Cerebellar nuclear complex (tissue), 1 donor: Measurements from ENCODE around the gene GSN.

Experiments used
- DNase-seq, 2 experiments: peaks; one replicate each; lab custom pipeline; 2025; lab: John Stamatoyannopoulos, UW

GSN gene

GRCh38 chr9:121353241-121354061 is 85.5 kb downstream of the GSN start:
- no peak for DNase-seq

DNA sequence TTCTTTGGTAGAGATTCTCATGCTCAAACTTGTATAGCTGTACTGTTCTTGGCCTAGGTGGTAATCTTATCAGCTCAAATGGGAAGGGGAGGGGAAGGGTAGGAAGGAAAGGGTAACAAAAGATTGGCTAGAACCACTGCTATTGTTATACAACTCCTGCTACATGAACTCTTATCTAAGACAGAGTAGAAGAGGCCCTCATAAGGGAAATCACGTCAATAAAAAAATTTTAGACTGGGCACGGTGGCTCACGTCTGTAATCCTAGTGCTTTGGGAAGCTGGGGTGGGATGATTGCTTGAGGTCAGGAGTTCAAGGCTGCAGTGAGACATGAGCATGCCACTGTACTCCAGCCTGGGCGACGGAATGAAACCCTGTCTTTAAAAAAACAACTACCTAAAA is 86.2 kb downstream of the GSN start:
- DNase-seq: no peak

DNA sequence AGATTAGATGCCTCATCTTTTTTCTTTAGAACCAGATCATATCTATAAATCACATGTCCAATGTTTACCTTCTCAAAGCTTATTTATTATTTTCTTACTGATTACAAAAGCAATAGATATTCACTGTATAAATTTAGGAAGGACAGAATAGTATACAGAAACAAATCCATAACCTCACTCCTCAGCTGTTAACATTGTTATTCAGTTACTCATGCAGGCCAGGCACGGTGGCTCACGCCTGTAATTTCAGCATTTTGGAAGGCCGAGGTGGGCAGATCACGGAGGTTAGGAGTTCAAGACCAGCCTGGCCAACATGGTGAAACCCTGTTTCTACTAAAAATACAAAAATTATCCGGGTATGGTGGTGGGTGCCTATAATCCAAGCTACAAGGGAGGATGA is 86.8 kb downstream of the GSN start:
- no peak for DNase-seq

GRCh38 chr9:121357011-121357410 is 89.0 kb downstream of the GSN start:
- no peak for DNase-seq

DNA sequence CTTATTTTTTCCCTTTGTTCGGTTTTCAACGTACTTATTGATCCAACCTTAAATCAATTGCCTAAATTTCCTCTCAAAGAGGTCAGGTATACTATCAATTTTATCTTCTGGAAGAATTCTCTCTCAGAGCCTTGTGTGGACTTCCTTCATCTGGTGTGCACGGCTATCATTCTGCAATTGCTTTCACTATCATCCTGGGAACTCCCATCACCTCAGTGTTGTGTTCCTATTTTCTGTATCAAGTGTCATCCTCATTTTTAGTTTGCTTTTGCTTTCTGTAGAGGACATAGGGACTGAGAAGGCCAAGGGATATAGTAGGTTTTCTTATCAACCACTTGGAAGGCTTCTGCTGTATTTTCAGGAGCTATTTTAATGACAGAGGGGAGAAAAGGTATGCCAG is 90.8 kb downstream of the GSN start:
- DNase-seq: no peak

GRCh38 chr9:121359351-121360294 is 91.7 kb downstream of the GSN start:
- DNase-seq: no peak

DNA sequence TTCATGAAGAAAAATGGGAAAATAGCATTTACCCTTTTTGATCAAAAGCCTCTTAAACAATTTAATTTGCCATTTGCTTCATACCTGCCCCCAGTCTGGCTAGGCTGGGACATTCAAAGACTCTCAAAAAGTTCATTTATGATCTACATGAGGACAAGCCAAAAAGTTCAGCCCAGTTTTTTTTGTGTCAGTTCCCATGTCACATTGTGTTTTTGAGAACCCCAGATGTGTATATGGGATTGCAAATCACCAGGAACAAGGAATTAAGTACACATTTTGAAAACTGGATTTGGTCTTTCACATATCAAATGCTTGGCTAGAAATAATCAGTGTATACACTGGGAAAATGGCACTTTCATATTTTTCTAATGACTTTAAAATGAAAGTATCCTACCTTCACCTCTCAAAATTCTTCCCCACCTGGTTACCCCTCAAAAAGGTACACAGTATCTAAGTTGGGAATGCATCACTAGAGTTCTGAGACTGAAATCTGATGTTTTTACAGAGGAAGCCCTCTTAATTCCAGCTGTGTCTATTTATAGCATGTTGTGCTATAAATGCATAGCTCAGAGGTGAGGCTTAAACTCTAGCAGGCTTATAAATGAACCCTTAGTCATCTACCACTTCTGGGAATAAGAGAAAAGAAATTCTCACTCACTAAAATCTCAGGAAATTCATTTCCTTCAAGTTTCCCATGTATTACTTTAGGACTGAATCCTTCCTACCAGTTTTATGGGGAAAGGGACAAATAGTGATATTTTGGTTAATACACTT is 92.8 kb downstream of the GSN start:
- no peak for DNase-seq

DNA sequence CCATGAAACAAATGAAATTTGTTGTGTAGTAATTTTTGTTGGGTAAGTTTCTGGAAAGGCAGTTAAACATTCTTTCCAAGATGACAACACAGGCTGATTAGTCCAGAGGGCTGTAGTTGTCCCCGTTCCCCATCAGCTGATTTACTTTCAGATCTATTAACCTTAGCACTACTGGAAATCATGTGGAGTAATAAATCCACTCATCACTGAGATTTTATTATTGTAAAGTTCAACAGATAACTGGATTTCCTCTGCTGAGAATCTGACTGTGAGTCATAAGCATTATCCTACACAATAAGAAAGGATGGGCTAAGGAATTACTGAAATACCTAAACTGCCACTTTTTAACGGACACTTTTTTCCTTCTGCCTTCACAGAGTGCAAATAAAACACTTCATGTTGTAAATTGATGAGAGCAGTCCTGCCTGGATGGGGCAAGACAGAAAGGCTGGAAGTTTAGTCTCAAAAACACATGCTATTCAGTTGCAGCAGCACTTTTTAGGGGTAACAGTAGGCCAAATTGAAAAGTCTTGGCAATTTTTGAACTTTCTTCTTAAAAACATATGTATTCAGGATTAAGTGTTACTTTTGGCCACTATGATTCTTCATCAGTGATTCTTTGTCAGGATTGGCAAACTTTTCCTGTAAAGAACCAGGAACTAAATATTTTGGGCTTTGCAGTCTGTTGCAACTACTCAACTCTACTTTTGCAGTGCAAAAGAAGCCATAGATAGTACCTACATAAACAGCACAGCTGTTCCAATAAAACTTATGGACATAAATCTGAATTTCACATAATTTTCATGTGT is 95.1 kb downstream of the GSN start:
- DNase-seq: no peak

DNA sequence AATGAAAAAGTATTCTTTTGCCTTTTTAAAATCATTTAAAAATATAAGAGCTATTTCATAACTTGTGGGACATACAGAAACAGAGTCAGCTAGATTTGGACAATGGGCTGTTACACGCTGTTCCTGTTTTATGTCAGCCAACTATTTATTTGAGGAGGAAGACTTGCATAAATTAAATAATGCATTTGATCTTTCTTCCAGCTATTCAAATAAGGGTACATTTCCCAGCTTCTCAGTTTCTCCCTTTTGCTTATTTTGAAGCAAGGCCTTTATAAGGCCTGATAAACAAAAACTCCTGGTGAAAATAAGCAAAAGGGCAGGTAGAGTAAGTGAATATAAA is 95.6 kb downstream of the GSN start:
- no peak for DNase-seq

DNA sequence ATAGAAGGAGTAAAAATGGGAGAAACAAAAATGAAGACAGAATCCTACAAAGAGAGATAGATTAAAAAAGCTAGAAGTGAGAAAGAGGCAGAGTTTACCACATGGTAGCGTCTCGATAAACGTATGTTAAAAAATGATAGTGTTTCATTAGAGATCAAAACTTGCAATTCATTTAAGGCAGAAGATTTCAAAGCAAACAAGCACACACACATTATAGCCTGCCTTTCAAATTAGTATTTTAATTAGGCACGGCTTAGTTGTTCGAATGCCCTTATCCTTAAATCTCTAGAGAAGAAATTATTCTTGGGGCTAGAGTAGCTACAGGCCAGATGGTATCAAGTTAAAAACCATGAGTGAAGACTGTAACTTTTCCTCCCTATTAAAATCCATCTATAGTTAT is 96.1 kb downstream of the GSN start:
- no peak for DNase-seq

DNA sequence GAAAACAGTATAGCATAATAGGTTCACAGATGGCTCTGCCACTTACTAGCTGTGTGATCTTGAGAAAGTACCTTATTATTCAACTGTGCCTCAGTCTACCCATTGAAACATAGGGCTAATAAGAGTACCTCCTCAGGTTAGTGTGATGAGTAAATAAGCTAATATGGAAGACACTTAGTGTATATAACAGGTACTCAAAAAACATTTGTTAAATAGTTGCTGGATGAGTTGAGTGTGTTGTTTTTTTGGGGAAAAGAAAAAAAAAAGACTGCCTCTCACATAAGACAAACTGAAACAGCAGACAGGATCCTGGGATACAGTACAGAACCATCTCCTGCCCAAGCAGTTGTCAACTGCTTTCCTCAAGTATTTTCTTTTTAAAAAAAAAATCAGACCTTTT is 96.9 kb downstream of the GSN start:
- no peak for DNase-seq

DNA sequence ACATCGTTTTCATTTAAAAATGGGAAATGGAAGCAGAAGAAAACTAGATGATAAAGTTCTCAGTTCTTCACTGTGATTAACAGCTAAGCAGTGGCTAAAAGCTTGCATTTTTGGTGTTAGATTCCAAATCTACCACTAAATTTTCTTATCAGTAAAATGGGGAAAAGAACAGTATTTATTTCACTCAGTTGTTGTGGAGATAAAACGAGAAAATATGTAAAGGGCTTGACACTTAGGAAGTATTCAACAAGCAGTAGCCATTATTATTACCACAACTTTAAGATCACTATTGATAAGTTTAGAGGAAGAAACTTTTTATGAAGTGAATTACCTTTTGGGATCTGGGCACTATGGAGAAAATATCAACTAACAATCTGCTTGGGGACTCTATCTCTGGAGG is 97.6 kb downstream of the GSN start:
- no peak for DNase-seq

GRCh38 chr9:121366611-121367192 is 98.7 kb downstream of the GSN start:
- DNase-seq: no peak

DNA sequence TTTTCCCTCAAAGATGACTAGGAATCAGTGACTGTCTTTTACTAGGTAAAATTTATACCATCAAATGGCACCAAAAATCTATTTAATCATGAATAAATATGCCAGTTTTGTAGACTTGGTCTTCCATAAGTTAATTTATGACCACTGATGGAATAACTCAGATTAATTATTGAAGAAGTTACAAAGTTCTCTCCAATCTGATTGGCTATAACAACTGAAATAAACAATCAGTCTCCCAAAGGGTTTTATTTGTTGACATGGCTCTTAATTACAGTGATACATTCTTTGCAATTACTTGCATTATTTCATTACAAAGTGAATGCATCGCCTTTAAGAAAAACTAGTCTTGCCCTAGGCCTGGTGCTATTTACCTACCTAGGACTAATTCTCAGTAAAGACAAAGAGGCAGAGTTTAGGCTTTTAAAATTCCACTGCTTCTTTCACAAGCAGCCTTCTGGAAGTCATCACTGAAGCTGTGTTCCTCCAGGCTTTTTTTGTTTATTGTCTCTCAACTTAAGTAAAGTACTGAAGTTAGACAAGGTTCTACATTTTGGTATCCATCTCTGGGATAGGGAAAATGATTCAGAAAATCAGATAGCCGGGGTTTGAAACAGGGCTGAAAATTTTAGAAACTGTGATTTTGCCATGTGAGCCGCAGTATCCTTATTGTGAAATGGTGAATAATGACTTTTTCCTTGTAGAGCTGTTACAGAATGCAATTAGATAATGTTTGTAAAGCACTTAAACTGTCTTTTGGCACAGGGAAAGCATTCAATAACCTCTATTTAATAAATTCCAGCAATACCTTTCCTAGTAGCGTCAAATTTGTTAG is 99.6 kb downstream of the GSN start:
- DNase-seq: no peak

- DNase-seq: no peak
Observed at GRCh38 chr9:121368138-121368522, 100.2 kb downstream of the GSN start.

DNA sequence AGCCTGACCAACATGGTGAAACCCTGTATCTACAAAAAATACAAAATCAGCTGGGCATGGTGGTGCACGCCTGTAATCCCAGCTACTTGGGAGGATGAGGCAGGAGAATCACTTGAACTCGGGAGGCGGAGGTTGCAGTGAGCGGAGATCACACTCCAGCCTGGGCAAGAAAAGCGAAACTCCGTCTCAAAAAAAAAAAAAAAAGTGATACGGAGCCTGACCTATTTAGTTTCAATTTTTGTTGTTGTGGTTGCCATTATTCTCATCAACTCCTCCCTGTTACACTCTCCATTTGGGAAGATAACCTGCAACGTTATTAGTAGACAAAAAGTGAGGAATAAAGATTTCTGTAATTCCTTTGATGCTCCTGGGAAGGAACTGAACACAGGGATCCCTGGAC is 100.8 kb downstream of the GSN start:
- DNase-seq: no peak

GRCh38 chr9:121369595-121370265 is 101.8 kb downstream of the GSN start, which contains the start of gene STOM:
TSS of gene STOM (minus strand) at chr9:121370250. CDS start at chr9:121370187, 63 bp downstream.
- DNase-seq: no peak

DNA sequence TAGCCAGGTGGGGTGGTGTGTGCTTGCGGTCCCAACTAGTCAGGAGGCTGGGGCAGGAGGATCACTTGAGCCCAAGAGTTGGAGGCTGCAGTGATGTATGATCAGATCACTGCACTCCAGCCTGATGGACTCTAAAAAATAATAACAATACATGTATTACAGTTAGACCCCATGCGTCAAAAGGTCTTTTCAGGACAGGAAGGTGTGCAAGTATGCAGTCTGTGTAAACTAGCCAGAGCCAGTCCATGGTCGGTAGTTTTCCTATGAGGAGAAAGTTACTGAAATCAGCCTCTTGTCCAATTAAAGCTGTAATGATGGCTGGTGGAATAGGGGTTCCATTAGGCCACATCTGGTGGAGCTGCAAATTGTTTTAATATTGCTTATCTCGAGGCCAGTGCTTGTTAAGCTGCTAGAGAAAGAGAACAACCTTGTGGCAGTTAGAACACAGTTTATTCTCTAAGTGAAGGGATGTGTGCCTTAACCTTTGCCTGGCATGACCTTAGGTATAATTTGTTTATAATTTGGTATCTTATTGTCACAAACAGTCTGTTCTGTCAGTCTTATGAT is 103.6 kb downstream of the GSN start:
- no peak for DNase-seq
